Measurements from ENCODE around the gene DHCR7. TPM values are rescaled to one million over a fixed set of nuclear protein-coding genes. Genes with fewer than 3 reads are reported as not detected.

DHCR7 gene
- polyA plus RNA-seq, 1 of the 3 experiments (the other 2 are of a cell fraction), result 21.4 TPM

- WGBS (ENCODE audit: low lambda C conversion rate), result 91% methylated on average over 6 of the region's 6 CpGs
Measured at GRCh38 chr11:71444811-71445210, 3.4 kb downstream of the DHCR7 start.

More at GRCh38 chr11:71444811-71445210, 3.4 kb downstream of the DHCR7 start:
- Histone ChIP-seq H3K27ac (ENCODE audit: low read depth in 2 of 2, low read length in 1 of 2) (no peak overlapping the region), H4K20me1 (ENCODE audit: insufficient read depth) (no peaks in the 10 kb centered on the region), H3K9me2 (no peaks in the 10 kb centered on the region), H3K79me2 (ENCODE audit: insufficient read depth) (peaks cover 4% of the 10 kb centered on the region; the same call in 1 of the 2 replicates), H3K4me3 (ENCODE audit: low read depth in 2 of 2, low read length in 1 of 2) (no peak overlapping the region), H2AFZ (ENCODE audit: low read depth) (no peak overlapping the region), H3K9me3 (peaks cover 8% of the 10 kb centered on the region; the same call in 1 of the 2 replicates), H3K4me1 (ENCODE audit: control insufficient read depth in 1 of 2, insufficient read depth in 2 of 2, low read depth in 1 of 2, low read length in 1 of 2) (peaks cover 2 to 15% of the 10 kb centered on the region in 2 experiments; a peak in 3 of 4 replicates), H3K4me2 (no peak overlapping the region), H3F3A (replicated peaks; ENCODE audit: insufficient read depth) (no peaks in the 10 kb centered on the region), H3K27me3 (ENCODE audit: insufficient read depth) (no peaks in the 10 kb centered on the region), H3K36me3 (replicated peaks in 1 of 2; ENCODE audit: control insufficient read depth in 1 of 2, insufficient read depth in 2 of 2, low read length in 1 of 2) (peaks cover 7 to 28% of the 10 kb centered on the region in 2 experiments), H3K9ac (no peak overlapping the region)
- DNase-seq, result no peak
- ChIA-PET POLR2A (no interaction called here), CTCF (no interaction called here)
- no peak for TF ChIP-seq USF1 (IDR thresholded peaks at IDR 0.05; ENCODE audit: borderline replicate concordance, low read depth)
- no peak for TF ChIP-seq MEF2A (IDR thresholded peaks at IDR 0.05; ENCODE audit: borderline replicate concordance, low read depth)
- no peak for TF ChIP-seq SIN3A (IDR thresholded peaks at IDR 0.05; ENCODE audit: borderline replicate concordance, low read depth, low read length)
- TF ChIP-seq REST (IDR thresholded peaks at IDR 0.05; ENCODE audit: low read depth, low read length), result no peak
- no peak for TF ChIP-seq POLR2AphosphoS5 (IDR thresholded peaks at IDR 0.05; ENCODE audit: low read depth, low read length)
- TF ChIP-seq MXI1 (IDR thresholded peaks at IDR 0.05; ENCODE audit: low read depth, low read length), result no peak
- TF ChIP-seq GATA2 (CRISPR knock-in tag; IDR thresholded peaks at IDR 0.05), result no peak
- TF ChIP-seq YY1 (IDR thresholded peaks at IDR 0.05; ENCODE audit: low read depth), result no peak
- TF ChIP-seq RXRA (IDR thresholded peaks at IDR 0.05; ENCODE audit: borderline replicate concordance, low read depth), result no peak
- TF ChIP-seq FOSL2 (IDR thresholded peaks at IDR 0.05; ENCODE audit: borderline replicate concordance, low read depth), result no peak
- no peak for TF ChIP-seq GABPA (IDR thresholded peaks at IDR 0.05; ENCODE audit: low read depth)
- no peak for TF ChIP-seq NFIC (IDR thresholded peaks at IDR 0.05; ENCODE audit: borderline replicate concordance)
- TF ChIP-seq PBX3 (IDR thresholded peaks at IDR 0.05), result no peak
- no peak for TF ChIP-seq TEAD4 (IDR thresholded peaks at IDR 0.05; ENCODE audit: borderline replicate concordance, insufficient read depth)
- no peak for TF ChIP-seq TCF12 (IDR thresholded peaks at IDR 0.05)
- no peak for TF ChIP-seq MAX (IDR thresholded peaks at IDR 0.05; ENCODE audit: low read depth)
- no peak for TF ChIP-seq FOXM1 (IDR thresholded peaks at IDR 0.05; ENCODE audit: low read depth)
